ENCODE results near the gene LRRC34. TPM values are rescaled to one million over a fixed set of nuclear protein-coding genes. Genes with fewer than 3 reads are reported as not detected.
A peak's percentile ranks its signal among the peaks of the same experiment; 100 is the strongest.

LRRC34 gene
- polyA plus RNA-seq, 2 of the 4 experiments (the other 2 are of a cell fraction), result not detected

GRCh38 chr3:169809230-169809795 lies 3.4 kb downstream of the LRRC34 start:
- DNase-seq (ENCODE audit: low read depth in 1 of 2, low spot score in 1 of 2), result no peak
- WGBS (ENCODE audit: missing lambda C conversion rate), result 37% methylated on average over 2 of the region's 2 CpGs
- POLR2A ChIA-PET, result interaction anchor here (0.6 kb wide), 1 partner anchor 19 kb away, joined by 4 read pairs; no protein-coding TSS in a partner anchor
- no peak for ATAC-seq
- no peak for FAIRE-seq
- CTCF ChIA-PET, result interaction anchor here (0.7 kb wide), 2 partner anchors 37 to 53 kb away, joined by 4 read pairs; no protein-coding TSS in a partner anchor
- Histone ChIP-seq H3K4me1 (no peaks in the 10 kb centered on the region), H3K9me3 (no peaks in the 10 kb centered on the region), H3K4me2 (no peak overlapping the region), H3K4me3 (no peak overlapping the region), H3K27ac (no peak overlapping the region)
- TF ChIP-seq ESRRA (IDR thresholded peaks at IDR 0.05; ENCODE audit: borderline replicate concordance, low read length) (no peak), GATA3 (IDR thresholded peaks at IDR 0.05; ENCODE audit: borderline replicate concordance) (no peak), RCOR1 (IDR thresholded peaks at IDR 0.05; ENCODE audit: low read depth, low read length) (no peak), ZNF302 (CRISPR knock-in tag; IDR thresholded peaks at IDR 0.05) (no peak), MAFK (IDR thresholded peaks at IDR 0.05; ENCODE audit: partially characterized antibody) (no peak), ZC3H11A (IDR thresholded peaks at IDR 0.05) (no peak), RNF2 (IDR thresholded peaks at IDR 0.05; ENCODE audit: borderline replicate concordance, low read depth) (no peak), ATOH8 (CRISPR knock-in tag; IDR thresholded peaks at IDR 0.05; ENCODE audit: low read depth) (no peak), RFX5 (IDR thresholded peaks at IDR 0.05) (no peak), BHLHE40 (IDR thresholded peaks at IDR 0.05; ENCODE audit: low read depth, low read length) (no peak), REST (IDR thresholded peaks at IDR 0.05) (no peak), POLR2AphosphoS2 (conservative IDR thresholded peaks at IDR 0.05; ENCODE audit: low read length) (no peak), CHD4 (IDR thresholded peaks at IDR 0.05; ENCODE audit: borderline replicate concordance) (no peak), FOXS1 (CRISPR knock-in tag; IDR thresholded peaks at IDR 0.05) (no peak), BCL3 (IDR thresholded peaks at IDR 0.05) (no peak)
- TF ChIP-seq, protein P1, sequence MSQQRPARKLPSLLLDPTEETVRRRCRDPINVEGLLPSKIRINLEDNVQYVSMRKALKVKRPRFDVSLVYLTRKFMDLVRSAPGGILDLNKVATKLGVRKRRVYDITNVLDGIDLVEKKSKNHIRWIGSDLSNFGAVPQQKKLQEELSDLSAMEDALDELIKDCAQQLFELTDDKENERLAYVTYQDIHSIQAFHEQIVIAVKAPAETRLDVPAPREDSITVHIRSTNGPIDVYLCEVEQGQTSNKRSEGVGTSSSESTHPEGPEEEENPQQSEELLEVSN (IDR thresholded peaks at IDR 0.05; ENCODE audit: borderline replicate concordance, low read depth), result no peak
- TF ChIP-seq, protein P2, sequence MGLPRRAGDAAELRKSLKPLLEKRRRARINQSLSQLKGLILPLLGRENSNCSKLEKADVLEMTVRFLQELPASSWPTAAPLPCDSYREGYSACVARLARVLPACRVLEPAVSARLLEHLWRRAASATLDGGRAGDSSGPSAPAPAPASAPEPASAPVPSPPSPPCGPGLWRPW (IDR thresholded peaks at IDR 0.05), result no peak

GRCh38 chr3:169804681-169805080 lies 8.0 kb downstream of the LRRC34 start:
- Histone ChIP-seq H3K4me1 (no peaks in the 10 kb centered on the region), H3K9me3 (no peaks in the 10 kb centered on the region), H3K27ac (no peak overlapping the region), H3K4me3 (no peak overlapping the region), H3K4me2 (no peak overlapping the region)
- ATAC-seq (no peak), DNase-seq (ENCODE audit: low read depth in 1 of 2, low spot score in 1 of 2) (no peak), FAIRE-seq (no peak)
- TF ChIP-seq EHF (CRISPR knock-in tag; IDR thresholded peaks at IDR 0.05) (no peak), ZNF302 (CRISPR knock-in tag; IDR thresholded peaks at IDR 0.05) (no peak), MAFK (IDR thresholded peaks at IDR 0.05; ENCODE audit: partially characterized antibody) (peak; percentile 31), SREBF2 (IDR thresholded peaks at IDR 0.05) (no peak), NPAS2 (CRISPR knock-in tag; IDR thresholded peaks at IDR 0.05; ENCODE audit: borderline replicate concordance) (no peak), HOXB5 (CRISPR knock-in tag; IDR thresholded peaks at IDR 0.05) (no peak), KDM1A (IDR thresholded peaks at IDR 0.05; ENCODE audit: low read depth) (no peak)
- WGBS (ENCODE audit: missing lambda C conversion rate), result 89% methylated on average over 3 of the region's 3 CpGs
- CTCF ChIA-PET, result no interaction called here
- POLR2A ChIA-PET, result no interaction called here
